GM12878 (cell line): Measurements from ENCODE around the gene KLHL5. TPM values are rescaled to one million over a fixed set of nuclear protein-coding genes. Genes with fewer than 3 reads are reported as not detected.
A peak's percentile ranks its signal among the peaks of the same experiment; 100 is the strongest.

Experiments
- ATAC-seq: fragments of 200-7000 bp; cut with Tn5 transposase; 3 replicates; pipeline ENCODE4 v1.9.1; 2020; ENCODE audit warnings: mild to moderate bottlenecking, moderate library complexity
- BruUV-seq: library from RNA; stranded (reverse); fragments of 400-500 nt; replicated peaks from 2 replicates; lab custom pipeline; 2021; lab: Mats Ljungman, UMichigan
- CTCF ChIA-PET: fragments of 300-600 bp; sonication (Branson Sonifier 250); formaldehyde crosslinking; extraction: SDS; loops from one replicate; lab custom pipeline; 2021; ENCODE audit warnings: inconsistent platforms; lab: Yijun Ruan, JAX
- POLR2A ChIA-PET: fragments of 350-600 bp; formaldehyde crosslinking; extraction: SDS; loops from one replicate; lab custom pipeline; 2021; ENCODE audit warnings: inconsistent platforms; lab: Charles Lee
- RAD21 ChIA-PET: fragments of 300-600 bp; sonication (Branson Sonifier 250); formaldehyde crosslinking; loops from one replicate; lab custom pipeline; 2023; ENCODE audit warnings: antibody characterized with exemption; ENCODE audit not compliant: unreplicated experiment; lab: Charles Lee
- SMC1A ChIA-PET: fragments of 300-600 bp; sonication (Branson Sonifier 250); formaldehyde crosslinking; loops from one replicate; lab custom pipeline; 2023; ENCODE audit not compliant: unreplicated experiment, uncharacterized antibody; lab: Charles Lee
- DNase-seq: peaks from one replicate; pipeline ENCODE4 v3.0.0-alpha.2; 2011; ENCODE audit warnings: low read depth, low spot score
- FAIRE-seq: peaks from 3 replicates; lab custom pipeline; 2011; peaks lifted over from hg19 to GRCh38; lab: Jason Lieb, UNC
- H2AFZ ChIP-seq: 2 replicates; pipeline ENCODE4 v1.6.0; 2011; ENCODE audit warnings: low read depth, low read length, control low read depth; ENCODE audit not compliant: control insufficient read depth
- H3K27ac ChIP-seq: 2 replicates; pipeline ENCODE4 v1.5.1; 2011; ENCODE audit warnings: control low read depth; ENCODE audit not compliant: control insufficient read depth, insufficient read depth
- H3K27me3 ChIP-seq, 2 experiments: replicated peaks in 1 of 2; 2 replicates each; pipeline versions ENCODE4 v1.6.0 to v1.6.1; 2011; ENCODE audit warnings: low read length in 1 of 2; ENCODE audit not compliant: control insufficient read depth in 2 of 2, insufficient read depth in 2 of 2
- H3K36me3 ChIP-seq, 2 experiments: 2 replicates each; pipeline ENCODE4 v1.5.1; 2011; ENCODE audit warnings: low read length in 1 of 2; ENCODE audit not compliant: control insufficient read depth in 2 of 2, insufficient read depth in 2 of 2
- H3K4me1 ChIP-seq: 2 replicates; pipeline ENCODE4 v1.6.1; 2011; ENCODE audit warnings: mild to moderate bottlenecking, low read length, moderate library complexity, mixed read lengths; ENCODE audit not compliant: control insufficient read depth, insufficient read depth
- H3K4me2 ChIP-seq: 2 replicates; pipeline ENCODE4 v1.6.0; 2011; ENCODE audit warnings: control low read depth; ENCODE audit not compliant: control insufficient read depth, insufficient read depth
- H3K4me3 ChIP-seq: fragments of 200-600 bp; sonication (generic); 2 replicates; pipeline ENCODE4 v1.5.1; 2016
- H3K79me2 ChIP-seq: 2 replicates; pipeline ENCODE4 v1.6.0; 2011; ENCODE audit warnings: low read length; ENCODE audit not compliant: control insufficient read depth, insufficient read depth
- H3K9ac ChIP-seq: 2 replicates; pipeline ENCODE4 v1.8.0; 2011; ENCODE audit warnings: low read length, control low read depth, mixed read lengths; ENCODE audit not compliant: control insufficient read depth, insufficient read depth
- H3K9me3 ChIP-seq: replicated peaks from 3 replicates; pipeline ENCODE4 v1.5.1; 2011; ENCODE audit warnings: mild to moderate bottlenecking, low read length; ENCODE audit not compliant: control insufficient read depth, insufficient read depth
- H4K20me1 ChIP-seq: 2 replicates; pipeline ENCODE4 v1.6.0; 2011; ENCODE audit not compliant: control insufficient read depth, insufficient read depth
- ASH2L ChIP-seq: fragments of 300-600, 200-600 bp; sonication (generic); IDR thresholded peaks from 2 replicates; pipeline ENCODE4 v1.6.1; 2017; ENCODE audit warnings: low read depth, mild to moderate bottlenecking, borderline replicate concordance
- ATF7 ChIP-seq: fragments of 450-650 bp; IDR thresholded peaks from 2 replicates; pipeline ENCODE4 v1.6.1; 2016; ENCODE audit warnings: low read depth, mild to moderate bottlenecking
- IKZF2 ChIP-seq, 2 experiments: fragments of 450-650 bp; IDR thresholded peaks; 2 replicates each; pipeline ENCODE4 v1.6.1; 2017; ENCODE audit warnings: mild to moderate bottlenecking in 2 of 2, moderate library complexity in 2 of 2
- MTA2 ChIP-seq: fragments of 450-650 bp; IDR thresholded peaks from 2 replicates; pipeline ENCODE4 v1.6.1; 2016; ENCODE audit warnings: low read depth, mild to moderate bottlenecking, moderate library complexity
- STAT1 ChIP-seq: fragments of 450-650 bp; conservative IDR thresholded peaks from 2 replicates; pipeline ENCODE4 v1.6.1; 2014; ENCODE audit warnings: antibody characterized with exemption, mild to moderate bottlenecking
- STAT3 ChIP-seq: IDR thresholded peaks from 2 replicates; pipeline ENCODE4 v1.6.1; 2011; ENCODE audit warnings: low read depth, low read length, improper control_type of control experiment
- ZNF207 ChIP-seq: fragments of 450-650 bp; IDR thresholded peaks from 2 replicates; pipeline ENCODE4 v1.6.1; 2014; ENCODE audit warnings: antibody characterized with exemption, mild to moderate bottlenecking, borderline replicate concordance
- WGBS: methylation state at CpG from one replicate; pipeline ENCODE4 v1.1.6; 2016; ENCODE audit warnings: low lambda C conversion rate; ENCODE audit not compliant: insufficient replicate concordance, insufficient coverage; ENCODE audit errors: missing lambda C conversion rate; 5-methylcytosine and 5-hydroxymethylcytosine counted together
- in situ Hi-C: fragments of 300-500 bp; cut with MboI; formaldehyde crosslinking; loops from 9 replicates; pipeline ENCODE4 v1.14.3; 2018; ENCODE audit warnings: mixed read lengths
- intact Hi-C: fragments of 100-400 bp; cut with micrococcal nuclease; formaldehyde crosslinking; loops from one replicate; pipeline ENCODE4 v1.14.2; 2022; ENCODE audit not compliant: unreplicated experiment
- polyA plus RNA-seq, 11 experiments: library from polyadenylated mRNA; depleted of rRNA in 4 of 11; unstranded in 6 of 11; stranded (reverse) in 5 of 11; fragments of >200 nt; fragmentation: Nextera tagmentation in 4 of 11; fragmentation: Illumina TruSeq in 1 of 11; extraction: Ambion mirVana in 4 of 11; extraction: Trizol in 1 of 11; gene quantifications; 1 replicate in 1 of 11; 2 replicates in 10 of 11; pipeline versions ENCODE4 v1.2.1 to v1.2.3, GENCODE V29; 2011 to 2016; ENCODE audit warnings: inconsistent platforms in 2 of 11, missing spikeins in 2 of 11, low read depth in 1 of 11
- total RNA-seq, 4 experiments: library from RNA; depleted of rRNA in 3 of 4; stranded (reverse); fragments of >200 nt in 3 of 4; fragmentation: Illumina TruSeq in 1 of 4; extraction: Trizol in 1 of 4; gene quantifications; 2 replicates each; pipeline versions ENCODE4 v1.2.1 to v1.2.3, GENCODE V29; 2013 to 2021
- TF ChIP-seq, protein P1 (sequence below): IDR thresholded peaks from 2 replicates; pipeline ENCODE4 v1.6.1; 2011; ENCODE audit warnings: low read depth, mild to moderate bottlenecking, low read length, moderate library complexity, borderline replicate concordance; ENCODE audit errors: extremely low read depth
- TF ChIP-seq, protein P2 (sequence below): fragments of 450-650 bp; IDR thresholded peaks from 2 replicates; pipeline ENCODE4 v1.6.1; 2018; ENCODE audit warnings: borderline replicate concordance, mild to moderate bottlenecking; ENCODE audit not compliant: partially characterized antibody

Gene KLHL5
- total and polyA plus RNA-seq, 10 of the 15 experiments (the other 5 are each of a cell fraction or from before 2014, with no cell fraction given): 4.7 to 27.3 (median 12.6) TPM

DNA sequence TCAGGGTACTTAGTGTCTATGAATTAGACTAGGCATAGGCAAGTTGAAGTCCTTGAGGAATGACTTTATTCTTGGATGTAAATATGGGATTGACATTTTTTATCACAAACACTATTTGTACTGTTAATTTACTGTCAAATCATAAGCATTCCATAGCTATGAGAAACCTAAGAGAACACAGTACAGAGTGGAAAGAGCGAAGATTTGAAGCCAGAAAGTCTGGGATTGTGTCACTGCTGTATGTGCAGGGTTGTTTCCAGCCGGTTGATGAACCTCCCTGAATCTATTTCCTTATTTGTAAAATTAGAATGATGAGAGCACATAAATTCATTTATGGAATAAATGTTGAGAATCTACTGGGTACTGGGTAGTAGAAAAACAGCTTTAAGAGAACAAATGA is 14.4 kb upstream of the KLHL5 start:
- RAD21 ChIA-PET: interaction anchor here (1.3 to 7.9 kb wide), 5 partner anchors 13 to 288 kb away, joined by 3 to 164 read pairs (median 14); partner anchors contain the start of gene TMEM156
- SMC1A ChIA-PET: interaction anchor here (0.6 to 10.5 kb wide), 10 partner anchors 10 to 158 kb away, joined by 3 to 163 read pairs (median 6); partner anchors contain the start of genes KLHL5 and TMEM156
- intact Hi-C loops: loop anchor here (10.0 kb wide), 2 partner anchors 307 to 1147 kb away; partner anchors contain the start of gene RHOH
- Histone ChIP-seq H3K27me3 (no peaks in the 10 kb centered on the region), H3K4me1 (peaks cover 14% of the 10 kb centered on the region), H3K9me3 (no peaks in the 10 kb centered on the region), H3K79me2 (peaks cover 55% of the 10 kb centered on the region), H4K20me1 (no peaks in the 10 kb centered on the region), H3K4me3 (peak overlapping the region; percentile 83), H3K4me2 (peak overlapping the region; percentile 67), H3K9ac (peak overlapping the region; percentile 32; the same call in 1 of the 2 replicates), H3K36me3 (0 out of 4 replicates have a peak, but pooled peaks cover 0 to 3% of the 10 kb centered on the region in 2 experiments), H3K27ac (peak overlapping the region; percentile 56), H2AFZ (no peak overlapping the region)
- TF ChIP-seq, protein P1, sequence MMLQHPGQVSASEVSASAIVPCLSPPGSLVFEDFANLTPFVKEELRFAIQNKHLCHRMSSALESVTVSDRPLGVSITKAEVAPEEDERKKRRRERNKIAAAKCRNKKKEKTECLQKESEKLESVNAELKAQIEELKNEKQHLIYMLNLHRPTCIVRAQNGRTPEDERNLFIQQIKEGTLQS: no peak
- TF ChIP-seq STAT1: no peak
- no peak for TF ChIP-seq MTA2
- TF ChIP-seq STAT3: no peak
- no peak for TF ChIP-seq ZNF207
- no peak for TF ChIP-seq IKZF2 (IDR thresholded peaks at IDR 0.05)
- no peak for TF ChIP-seq ATF7
- no peak for TF ChIP-seq ASH2L
- TF ChIP-seq, protein P2, sequence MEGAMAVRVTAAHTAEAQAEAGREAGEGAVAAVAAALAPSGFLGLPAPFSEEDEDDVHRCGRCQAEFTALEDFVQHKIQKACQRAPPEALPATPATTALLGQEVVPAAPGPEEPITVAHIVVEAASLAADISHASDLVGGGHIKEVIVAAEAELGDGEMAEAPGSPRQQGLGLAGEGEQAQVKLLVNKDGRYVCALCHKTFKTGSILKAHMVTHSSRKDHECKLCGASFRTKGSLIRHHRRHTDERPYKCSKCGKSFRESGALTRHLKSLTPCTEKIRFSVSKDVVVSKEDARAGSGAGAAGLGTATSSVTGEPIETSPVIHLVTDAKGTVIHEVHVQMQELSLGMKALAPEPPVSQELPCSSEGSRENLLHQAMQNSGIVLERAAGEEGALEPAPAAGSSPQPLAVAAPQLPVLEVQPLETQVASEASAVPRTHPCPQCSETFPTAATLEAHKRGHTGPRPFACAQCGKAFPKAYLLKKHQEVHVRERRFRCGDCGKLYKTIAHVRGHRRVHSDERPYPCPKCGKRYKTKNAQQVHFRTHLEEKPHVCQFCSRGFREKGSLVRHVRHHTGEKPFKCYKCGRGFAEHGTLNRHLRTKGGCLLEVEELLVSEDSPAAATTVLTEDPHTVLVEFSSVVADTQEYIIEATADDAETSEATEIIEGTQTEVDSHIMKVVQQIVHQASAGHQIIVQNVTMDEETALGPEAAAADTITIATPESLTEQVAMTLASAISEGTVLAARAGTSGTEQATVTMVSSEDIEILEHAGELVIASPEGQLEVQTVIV: no peak
- WGBS: 77% methylated on average over 2 of the region's 2 CpGs
- POLR2A ChIA-PET: interaction anchor here (0.9 to 9.8 kb wide), 4 partner anchors 10 to 52 kb away, joined by 3 to 131 read pairs (median 9); partner anchors contain the start of gene TMEM156
- FAIRE-seq (no peak), DNase-seq (no peak), ATAC-seq (no peak)
- in situ Hi-C loops: loop anchor here (25.0 kb wide), 1 partner anchor 285 kb away; no protein-coding TSS in a partner anchor
- CTCF ChIA-PET: interaction anchor here (0.6 to 8.1 kb wide), 9 partner anchors 9 to 243 kb away, joined by 3 to 90 read pairs (median 4); partner anchors contain the start of genes TLR1 and TMEM156
- no TSS peak for BruUV-seq
